Activated CD4-positive, alpha-beta T cell treated with anti-CD3 and anti-CD28 coated beads, Interleukin-2, Interleukin-6, amounts not matched to agents 100 ng/mL and 50 ng/mL, durations not matched to agents 16 hours and 8 hours (primary cell): ENCODE results near the gene ANKRD63.

Experiments
- DNase-seq: peaks from one replicate; pipeline ENCODE4 v3.0.0-alpha.2; 2020

Gene ANKRD63, protein sequence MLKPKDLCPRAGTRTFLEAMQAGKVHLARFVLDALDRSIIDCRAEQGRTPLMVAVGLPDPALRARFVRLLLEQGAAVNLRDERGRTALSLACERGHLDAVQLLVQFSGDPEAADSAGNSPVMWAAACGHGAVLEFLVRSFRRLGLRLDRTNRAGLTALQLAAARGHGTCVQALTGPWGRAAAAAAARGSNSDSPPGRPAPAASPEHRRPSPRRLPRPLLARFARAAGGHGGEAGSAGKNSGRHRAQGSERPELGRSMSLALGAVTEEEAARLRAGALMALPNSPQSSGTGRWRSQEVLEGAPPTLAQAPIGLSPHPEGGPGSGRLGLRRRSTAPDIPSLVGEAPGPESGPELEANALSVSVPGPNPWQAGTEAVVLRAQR

DNA sequence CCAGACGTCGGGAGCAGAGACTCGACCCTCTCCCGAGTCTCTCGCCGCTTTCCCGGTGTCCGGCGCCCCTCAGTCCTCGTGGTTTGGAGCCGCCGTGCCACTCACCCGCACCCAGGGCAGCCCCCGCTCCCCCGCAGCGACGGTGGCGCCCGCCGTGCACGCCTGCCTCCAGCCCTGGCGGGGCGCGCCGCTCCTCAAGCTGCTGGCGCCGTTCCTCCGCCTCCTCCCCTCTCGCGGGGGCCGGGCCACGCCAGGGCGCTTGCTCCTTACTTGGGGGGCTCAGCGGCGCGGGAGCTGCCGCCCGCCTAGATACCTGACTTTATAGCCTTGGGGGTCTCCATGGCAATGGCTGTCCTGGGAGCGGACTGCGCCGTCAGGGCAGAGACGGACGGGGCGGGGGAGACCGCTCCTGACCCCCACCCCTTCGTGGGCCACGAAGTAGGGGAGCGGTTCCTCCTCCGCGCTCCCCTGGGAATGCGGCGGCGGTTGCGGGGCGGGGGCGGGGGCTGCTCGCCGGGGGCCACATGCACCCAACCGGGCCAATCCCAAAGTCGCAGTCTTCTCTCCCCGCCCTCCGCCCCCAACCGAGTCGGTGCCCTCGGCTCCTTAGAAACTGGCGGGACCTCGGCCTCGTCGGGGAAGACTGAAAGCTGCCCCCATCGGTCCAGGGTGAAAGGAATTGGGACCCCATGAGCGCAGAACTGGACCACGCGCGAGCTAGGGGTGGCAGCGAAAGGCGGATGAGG, at the start of gene ANKRD63:
TSS of gene ANKRD63 (minus strand) at position 196 of the 746 bp plus-strand sequence. CDS start 478 bp downstream, outside the sequence.
- DNase-seq: no peak

DNA sequence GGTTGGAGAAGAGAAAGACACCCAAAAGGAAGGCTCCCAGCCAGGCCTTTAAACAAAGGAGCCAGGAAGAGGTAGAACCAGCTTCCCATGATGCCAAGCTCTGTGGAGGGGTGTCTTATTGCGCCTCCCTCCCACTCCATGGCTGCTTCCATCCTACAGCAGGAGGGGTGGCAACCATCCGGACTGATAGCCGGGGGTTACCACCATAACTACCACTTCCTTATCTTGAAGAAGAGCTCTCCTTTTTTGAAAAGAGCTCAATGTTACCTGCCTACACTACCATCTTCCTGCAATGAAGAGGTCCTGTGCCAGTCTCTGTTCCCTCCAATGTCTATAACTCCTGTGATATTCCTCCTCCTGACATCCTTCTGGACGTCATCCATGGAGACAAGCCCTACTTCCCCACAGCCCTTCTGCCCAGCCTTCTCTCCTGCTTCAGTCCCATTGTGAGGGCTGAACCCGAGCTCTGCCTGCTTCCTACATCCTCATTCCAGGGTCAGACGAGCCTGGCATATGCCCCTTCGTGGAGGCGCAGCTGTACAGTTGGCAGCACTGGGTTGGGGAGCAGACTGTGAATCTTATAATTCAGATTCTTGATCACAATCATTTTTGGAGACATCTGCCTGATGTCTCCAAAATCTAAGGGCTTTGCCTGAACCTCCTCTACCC, 49.4 kb upstream of the ANKRD63 start:
- DNase-seq: no peak

DNA sequence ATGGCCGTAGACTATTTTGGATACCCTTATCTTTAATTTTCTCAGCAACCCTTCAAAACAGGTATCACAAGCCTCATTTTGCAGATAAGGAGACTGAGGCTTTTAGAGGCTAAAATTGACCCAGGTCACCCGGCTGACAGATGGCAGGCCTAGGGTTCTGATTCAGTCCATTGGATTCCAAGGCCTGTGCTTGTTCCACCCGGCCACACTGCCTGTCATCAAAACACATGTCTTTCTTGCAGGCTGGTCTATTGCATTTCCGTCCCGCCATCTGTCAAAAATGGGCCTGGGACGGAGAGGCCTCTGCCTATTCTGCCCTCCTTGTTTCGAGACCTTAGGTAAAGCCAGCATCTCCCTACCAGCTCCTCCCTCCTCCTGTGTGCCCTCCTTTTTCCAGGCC, 48.8 kb upstream of the ANKRD63 start:
- DNase-seq: no peak

DNA sequence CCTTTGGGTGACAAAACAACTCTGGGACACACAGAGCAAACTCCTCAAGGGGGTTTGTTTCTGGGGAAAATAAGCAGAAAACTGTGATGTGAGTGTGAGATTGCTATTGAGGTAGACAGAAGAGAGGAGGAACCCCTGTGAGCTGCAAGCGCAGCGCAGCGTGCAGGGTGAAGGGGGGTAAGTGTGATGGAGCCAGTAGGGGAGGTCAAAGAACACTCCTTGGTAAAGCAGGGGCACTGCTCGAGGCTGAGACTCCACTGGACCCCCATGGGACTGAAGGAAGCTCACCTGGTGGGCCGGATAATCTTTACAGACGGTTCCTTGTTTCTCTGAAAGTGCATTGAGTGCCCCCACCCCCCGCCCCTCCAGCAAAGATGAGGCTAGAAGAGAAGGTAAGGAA, 48.2 kb upstream of the ANKRD63 start:
- no peak for DNase-seq

DNA sequence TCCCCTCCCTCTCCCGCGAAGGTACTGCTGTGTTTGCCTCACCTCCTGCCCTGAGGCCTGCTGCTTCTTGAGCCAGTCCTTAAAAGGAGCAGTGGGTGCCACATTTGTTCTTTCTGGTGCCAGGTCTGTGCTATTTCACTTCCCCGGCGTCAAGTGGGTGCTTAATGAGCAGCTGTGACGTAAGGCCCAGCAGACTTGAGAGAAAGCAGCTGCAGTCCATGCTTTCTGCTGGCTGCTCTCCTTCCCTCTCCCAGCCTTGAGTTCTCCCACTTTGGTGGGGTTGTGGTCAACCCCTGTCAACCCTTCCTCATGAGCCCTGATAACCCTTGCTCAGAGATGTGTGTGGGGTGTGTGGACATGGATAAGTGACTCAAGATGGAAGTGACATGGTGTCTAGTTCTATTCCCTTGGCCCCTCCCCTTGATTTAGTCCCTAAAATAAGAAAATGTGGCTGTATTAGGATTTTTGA, 47.5 kb upstream of the ANKRD63 start:
- DNase-seq: no peak

DNA sequence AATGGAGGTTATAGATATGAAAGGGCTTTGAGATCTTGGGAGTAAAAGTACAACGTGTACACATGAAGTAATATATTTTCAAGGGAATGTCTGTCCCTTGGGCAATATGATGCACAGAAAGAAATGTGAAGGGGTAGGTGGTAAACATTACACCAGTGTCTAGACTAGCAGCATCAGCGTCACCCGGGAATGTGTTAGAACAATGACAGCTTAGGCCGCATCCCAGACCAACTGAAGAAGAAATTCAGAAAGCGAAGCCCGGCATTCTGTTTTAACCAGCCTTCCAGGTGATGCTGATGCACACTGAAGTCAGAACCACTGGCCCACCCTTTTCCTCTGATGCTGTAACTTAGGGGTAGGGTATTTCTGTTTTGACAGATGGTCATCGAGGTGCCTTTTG, 46.9 kb upstream of the ANKRD63 start:
- DNase-seq: no peak

DNA sequence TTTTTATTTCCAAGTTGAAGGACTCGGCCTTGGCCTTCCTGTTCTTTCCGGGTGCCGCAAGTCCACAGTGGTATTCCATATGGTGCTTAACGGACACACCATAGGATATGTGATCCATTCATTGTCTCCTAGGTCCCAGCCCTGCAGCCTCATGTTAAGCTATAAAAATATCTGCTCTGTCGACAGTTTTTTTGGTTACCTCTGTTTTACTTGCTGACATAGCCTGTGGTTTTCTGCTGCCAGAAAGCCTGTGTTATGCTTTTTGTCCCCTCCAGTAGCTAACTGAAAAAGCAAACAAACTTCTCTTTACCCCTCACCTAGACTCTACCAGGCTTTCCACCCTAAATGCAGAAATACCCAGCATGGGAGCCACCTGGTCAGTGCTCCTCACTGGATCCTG, 45.9 kb upstream of the ANKRD63 start:
- DNase-seq: no peak

DNA sequence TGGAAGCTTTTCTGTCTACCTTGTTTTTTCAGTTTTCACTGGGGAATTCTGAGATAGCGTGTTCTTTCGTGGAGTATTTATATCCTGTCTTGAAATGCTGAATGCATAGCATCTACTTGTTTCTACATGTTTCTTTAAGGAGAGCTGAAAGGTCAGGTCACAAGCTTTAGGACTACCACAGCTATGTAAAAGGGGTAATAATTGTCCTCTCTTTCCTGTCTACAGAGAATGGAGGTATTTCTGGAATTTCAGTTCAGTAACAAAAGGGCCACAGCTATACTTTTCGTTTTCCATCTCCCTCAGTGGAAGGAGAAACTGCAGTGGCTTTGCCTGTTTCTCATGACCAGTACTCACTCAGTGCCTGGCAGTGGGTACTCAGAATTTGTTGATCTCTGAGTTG, 45.3 kb upstream of the ANKRD63 start:
- no peak for DNase-seq

DNA sequence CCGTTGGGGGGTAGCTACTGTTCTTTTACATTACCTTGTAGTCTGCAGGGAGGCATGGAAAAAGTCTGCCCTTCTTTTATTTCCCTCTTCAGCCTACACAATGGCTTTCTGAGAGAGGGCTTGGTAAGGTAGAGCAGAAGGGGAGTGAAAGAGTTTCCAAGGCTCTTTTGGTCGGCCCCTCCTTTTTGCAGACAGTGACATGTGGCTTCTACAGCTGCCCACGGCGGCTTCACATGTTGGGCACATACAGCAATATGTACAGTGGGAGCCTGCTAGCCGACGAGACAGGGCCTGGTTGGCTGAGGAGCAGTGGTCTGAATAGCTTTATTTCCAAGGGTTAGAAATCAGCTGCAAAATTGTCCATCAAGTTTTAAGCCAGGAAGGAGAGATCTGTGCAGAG, 44.6 kb upstream of the ANKRD63 start:
- DNase-seq: no peak

DNA sequence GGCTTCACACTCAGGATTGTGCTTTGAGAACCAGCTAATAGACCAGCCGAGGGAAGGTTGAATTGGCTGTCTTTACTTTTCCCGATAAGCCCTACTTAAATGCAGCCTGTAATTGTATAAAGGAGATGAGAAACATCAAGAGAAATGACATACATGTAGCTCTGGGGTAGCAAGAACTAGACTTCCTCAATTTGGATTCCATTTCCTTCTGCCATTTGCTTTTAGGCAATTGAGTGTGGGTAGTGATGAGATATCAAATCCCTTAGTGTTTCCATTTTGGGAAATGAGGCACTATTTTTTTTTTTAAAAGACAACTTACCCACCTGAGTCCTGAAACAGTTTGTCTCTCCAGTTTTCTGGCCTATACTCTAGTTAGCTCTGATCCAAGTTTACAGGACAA, 42.8 kb upstream of the ANKRD63 start:
- DNase-seq: no peak

DNA sequence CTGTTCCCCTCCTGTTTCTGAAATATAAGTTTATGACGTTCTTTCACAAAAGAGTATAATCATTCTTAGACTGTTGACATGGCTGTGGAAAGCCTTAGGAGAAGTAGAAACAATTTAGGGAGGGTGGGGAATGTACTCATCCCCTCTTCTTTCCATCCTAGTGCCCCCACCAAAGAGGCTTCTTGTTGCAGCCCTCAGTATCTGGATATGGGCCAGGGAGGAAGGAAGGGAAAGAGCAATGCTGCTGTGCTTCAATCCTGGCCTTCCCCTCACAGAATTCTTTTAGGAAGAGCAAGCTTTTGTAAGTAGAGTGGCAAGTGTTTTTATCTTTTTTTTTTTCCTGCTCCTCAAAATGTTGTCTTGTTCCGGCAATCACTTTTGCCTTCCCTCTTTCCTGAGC, 42.3 kb upstream of the ANKRD63 start:
- DNase-seq: no peak

DNA sequence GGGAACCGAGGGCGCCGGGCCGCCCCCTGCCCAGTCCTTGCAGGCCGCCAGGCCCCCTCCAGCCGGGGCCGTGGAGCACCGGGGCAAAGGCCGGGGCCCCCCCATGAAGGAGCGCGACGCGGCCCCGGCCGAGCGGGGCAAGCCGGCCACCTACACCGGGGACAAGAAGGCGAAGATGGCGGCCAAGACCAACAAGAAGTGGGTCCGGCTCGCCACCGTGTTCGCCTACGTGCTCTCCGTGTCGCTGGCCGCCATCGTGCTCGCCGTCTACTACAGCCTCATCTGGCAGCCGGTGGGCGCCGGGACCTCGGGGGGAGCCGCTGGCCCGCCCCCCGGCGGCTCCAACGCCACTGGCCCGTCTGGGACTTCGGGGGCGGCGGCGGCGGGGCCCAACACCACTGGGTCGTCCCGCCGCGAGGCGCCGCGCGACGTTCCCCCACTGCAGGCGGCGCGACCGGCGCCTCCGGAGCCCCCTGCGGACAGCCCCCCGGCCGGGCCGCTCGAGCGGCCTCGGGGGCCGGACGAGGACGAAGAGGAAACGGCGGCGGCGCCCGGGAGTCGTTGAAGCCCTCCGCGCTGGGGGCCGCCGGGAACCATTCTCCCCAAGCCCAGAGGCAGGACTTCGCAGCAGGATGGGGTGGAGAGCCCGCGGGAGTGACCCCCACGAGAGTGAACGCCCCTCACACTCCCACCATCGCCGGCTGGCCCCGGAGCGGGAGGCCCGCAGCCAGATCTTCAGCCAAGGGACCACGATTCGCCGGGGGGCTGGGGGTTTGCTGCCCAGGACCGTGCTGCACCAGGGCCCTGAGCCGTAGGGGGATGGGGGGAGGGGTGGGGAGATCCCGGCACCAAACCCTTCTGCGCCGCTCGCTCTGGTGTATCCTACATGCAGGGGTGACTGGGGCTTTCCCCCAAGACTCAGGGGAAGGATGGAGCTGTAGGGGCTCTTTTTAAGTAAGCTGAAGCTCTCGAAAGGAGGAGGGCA, 41.4 kb upstream of the ANKRD63 start:
- DNase-seq: peak; percentile 18

DNA sequence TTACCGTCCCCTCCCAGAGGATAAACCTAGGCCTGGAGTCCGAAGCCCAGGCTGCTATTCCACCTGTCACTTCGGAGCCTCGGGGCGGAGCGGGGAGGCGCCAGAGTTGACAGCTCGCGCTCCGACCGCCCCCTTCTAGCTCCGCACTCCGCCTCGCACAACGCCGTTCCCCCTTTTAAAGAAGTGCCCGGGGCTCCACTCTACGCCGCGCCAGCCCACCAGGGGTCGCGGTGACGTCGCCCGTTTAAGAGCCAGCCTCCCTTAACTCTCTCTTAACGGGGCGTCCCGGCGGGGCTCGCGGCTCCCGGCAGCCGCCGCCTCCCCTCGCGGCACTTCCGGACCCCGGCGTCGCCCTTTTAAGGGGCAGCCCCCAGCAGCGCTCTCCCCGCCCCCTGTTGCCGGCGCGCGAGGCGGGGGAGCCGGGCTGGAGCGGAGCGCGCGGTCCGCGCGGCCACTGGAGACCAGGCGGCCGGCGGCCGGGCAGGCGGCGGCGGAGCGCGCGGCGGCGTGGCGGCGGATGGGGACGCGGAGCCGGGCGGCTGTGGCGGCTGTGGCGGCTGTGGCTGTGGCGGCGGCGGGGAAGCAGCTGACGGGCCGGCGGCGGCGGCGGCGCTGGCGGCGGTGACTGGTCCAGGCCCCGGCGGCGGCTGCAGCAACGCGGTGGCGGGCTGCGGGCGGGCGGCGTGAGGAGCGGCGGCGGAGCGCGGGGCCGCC, 40.5 kb upstream of the ANKRD63 start, which contains the start of gene INAFM2:
TSS of gene INAFM2 (plus strand) at position 454 of the 714 bp plus-strand sequence. CDS start 364 bp downstream, outside the sequence.
- DNase-seq: peak; percentile 91

DNA sequence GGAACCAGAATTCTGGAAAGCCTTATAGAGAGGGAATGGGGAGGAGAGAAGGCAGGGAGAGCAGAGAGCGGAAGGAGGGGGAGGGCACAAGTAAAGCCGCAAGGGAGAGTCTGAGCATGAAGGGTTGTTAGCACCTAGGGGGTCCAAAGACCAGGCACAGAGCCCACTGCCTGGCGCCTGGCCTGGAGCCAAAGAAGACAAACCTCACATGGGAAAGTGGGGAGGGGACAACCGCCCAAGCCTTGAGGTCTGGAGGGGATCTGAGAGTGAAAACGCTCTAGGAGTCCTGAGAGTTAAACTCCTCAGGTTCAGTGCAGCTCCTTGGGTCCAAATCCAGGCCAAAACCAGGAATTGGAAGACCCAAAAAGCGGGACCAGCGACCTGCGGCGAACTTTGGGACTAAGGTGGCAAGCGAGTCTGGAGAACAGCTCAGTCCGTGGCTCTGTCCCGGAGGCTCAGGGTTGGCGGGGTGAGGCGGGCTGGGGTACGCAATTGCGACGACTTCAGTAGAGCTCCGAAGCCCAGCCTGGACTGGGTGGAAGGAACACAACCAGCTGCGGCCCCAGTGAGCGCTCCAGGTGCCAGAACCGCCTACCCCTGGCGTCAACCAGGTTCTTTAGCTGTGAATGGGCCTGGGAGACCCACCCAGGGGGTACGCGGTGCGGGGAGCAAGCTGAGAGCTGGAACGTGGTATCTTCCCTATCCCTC, 39.8 kb upstream of the ANKRD63 start:
- no peak for DNase-seq

DNA sequence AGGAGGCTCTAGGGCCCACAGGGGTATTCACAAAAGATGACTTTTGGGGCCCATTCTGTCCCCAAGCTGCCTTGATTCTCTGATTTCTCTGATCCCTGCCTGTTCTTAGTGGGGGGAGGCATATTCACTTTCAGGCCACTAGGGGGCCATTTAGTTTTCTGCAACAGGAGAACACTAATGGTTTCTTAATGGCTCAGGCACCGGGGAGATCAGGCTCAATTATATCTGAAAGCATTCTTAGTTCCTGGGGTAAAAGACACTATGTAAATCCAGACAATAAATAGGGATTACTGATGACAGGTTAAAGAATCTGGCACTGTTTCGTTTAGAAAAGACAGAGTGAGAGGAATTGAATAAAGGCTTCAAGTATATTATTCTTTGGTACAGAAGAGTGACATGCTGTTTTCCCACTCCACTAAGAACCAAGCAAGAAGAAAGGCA, 38.1 kb upstream of the ANKRD63 start:
- DNase-seq: peak; percentile 80

DNA sequence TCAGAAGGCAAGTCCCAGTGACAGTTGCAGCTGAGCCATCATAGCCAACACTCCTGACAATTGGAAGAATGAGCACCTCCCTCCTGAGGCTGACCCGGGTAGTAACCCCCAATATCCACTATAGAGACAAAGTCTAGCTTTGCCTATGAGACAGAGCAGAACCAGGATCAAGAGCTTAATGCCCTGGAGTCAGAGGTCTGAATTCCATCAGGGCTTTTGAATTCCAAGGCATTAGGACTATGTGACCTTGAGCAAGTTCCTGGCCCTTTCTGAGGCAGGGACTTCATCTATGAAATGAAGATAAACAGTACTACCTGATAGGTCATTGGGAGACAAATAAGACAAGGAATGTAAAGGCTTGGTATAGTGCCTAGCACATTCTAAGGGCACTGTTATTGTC, 37.5 kb upstream of the ANKRD63 start:
- no peak for DNase-seq

DNA sequence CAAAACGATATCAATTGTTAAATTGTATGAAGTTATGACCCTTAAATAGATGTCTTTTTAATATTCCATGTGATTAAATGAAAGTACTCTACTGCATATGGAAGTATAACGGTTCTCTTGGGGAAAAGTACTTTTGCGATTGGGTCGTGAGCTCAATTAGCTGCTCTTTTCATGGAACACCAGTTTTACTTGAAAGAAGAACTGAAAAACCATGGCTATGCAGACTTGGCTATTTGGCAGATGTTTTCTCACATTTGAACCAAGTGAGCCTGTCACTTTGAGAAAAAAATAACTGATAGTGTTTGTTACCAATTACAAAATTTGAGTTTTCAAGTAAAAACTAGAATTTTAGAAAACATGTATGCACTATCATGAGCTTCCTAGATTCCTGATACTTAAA, 34.7 kb upstream of the ANKRD63 start:
- no peak for DNase-seq

DNA sequence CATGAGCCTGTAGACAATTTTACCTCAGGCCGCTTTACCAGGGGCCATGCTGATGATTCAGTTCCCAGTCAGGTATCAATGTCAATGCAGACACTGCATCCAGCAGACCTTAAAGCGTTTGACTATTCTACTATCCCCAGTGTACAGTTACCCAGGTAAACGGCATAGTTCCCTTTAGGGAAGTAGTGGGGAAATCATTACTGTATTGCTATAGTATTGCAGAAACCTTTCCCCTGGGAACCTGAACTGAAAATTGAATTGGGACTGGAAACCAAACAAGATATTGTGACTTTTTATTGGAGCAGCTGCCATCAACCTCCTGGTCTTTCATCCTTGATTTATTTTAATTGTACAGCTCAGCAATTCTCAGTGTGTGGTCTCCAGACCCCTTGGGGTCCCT, 34.1 kb upstream of the ANKRD63 start:
- DNase-seq: no peak

DNA sequence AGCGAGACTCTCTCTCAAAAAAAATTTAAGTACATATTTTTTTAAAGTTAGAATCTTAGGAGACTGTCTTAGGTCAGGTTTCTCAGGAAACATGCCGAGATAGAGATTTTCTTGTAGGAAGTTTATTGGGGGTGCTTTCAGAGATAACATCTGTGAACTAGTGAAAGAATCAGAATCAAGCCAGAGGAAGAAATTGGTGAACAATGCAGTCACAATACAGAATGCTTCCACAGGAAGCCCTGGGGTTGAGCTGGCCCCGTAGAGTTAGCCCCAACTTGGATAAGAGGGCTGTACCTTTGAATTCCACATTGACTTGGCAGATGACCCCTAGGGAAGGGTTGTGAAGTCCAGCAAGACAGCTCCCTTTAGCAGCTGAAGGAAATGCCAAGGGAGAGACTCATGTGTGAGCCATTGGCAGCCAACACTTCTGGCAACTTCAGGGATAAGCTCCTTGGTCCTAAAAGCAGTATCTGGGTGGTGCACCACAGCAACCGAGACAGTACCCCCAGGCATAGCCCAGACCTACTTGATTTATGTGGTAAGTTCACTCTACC, 31.9 kb upstream of the ANKRD63 start:
- no peak for DNase-seq
